ENCODE data around the gene FAM200C. TPM values are rescaled to one million over a fixed set of nuclear protein-coding genes. Genes with fewer than 3 reads are reported as not detected.

Gene FAM200C
- total RNA-seq, 4 donors from 2014 or later = 3.5 to 9.5 (median 6.8) TPM

- no peak overlapping the region for H3K4me3 ChIP-seq
- H3K36me3 ChIP-seq = no peaks in the 10 kb centered on the region
- no peaks in the 10 kb centered on the region for H3K27me3 ChIP-seq
- 63% methylated on average over 1 of the region's 1 CpG for WGBS, 2 donors (ENCODE audit: low coverage in 1 of 2)
- TF ChIP-seq, protein P1, sequence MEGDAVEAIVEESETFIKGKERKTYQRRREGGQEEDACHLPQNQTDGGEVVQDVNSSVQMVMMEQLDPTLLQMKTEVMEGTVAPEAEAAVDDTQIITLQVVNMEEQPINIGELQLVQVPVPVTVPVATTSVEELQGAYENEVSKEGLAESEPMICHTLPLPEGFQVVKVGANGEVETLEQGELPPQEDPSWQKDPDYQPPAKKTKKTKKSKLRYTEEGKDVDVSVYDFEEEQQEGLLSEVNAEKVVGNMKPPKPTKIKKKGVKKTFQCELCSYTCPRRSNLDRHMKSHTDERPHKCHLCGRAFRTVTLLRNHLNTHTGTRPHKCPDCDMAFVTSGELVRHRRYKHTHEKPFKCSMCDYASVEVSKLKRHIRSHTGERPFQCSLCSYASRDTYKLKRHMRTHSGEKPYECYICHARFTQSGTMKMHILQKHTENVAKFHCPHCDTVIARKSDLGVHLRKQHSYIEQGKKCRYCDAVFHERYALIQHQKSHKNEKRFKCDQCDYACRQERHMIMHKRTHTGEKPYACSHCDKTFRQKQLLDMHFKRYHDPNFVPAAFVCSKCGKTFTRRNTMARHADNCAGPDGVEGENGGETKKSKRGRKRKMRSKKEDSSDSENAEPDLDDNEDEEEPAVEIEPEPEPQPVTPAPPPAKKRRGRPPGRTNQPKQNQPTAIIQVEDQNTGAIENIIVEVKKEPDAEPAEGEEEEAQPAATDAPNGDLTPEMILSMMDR (IDR thresholded peaks at IDR 0.05) = no peak
- no peak for TF ChIP-seq EP300 (IDR thresholded peaks at IDR 0.05)
- no peak for TF ChIP-seq POLR2AphosphoS5 (IDR thresholded peaks at IDR 0.05)
- TF ChIP-seq POLR2A (IDR thresholded peaks at IDR 0.05) = no peak
- no peaks in the 10 kb centered on the region for H3K9me3 ChIP-seq
- H3K27ac ChIP-seq = no peak overlapping the region
- H3K4me1 ChIP-seq = peaks cover 0 to 3% (median 0%) of the 10 kb centered on the region in 3 donors
- no peak for ATAC-seq
Observed at GRCh38 chr5:160444407-160444806, 44.6 kb upstream of the FAM200C start.

DNA sequence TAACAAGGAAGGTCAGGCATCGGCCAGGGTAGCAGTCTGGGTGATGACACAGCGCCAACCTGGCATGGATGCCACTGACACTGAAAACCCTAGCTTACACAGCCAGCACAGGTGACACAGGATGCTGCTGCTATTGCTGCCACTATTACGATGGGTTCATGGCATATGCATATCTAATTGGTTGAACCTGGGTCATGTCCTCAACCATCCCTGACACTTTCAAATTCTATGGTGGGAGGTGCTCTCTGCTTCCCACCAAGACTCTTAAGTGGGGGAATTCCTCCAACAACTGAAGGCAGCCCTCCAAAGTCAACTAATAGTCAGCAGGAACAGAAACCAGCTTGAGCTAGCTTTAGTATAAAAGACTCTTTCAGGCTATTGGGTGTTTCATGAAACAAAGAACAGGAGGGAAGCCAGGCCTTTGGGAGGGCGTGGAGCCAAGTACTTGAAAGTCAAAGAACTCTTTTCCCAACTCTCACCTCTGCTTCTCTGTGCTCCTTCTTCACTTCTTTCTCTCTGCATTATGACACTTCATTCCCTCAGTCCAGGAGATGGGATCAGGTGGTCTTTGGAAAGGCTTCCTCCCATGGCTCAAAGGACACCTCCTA is 43.1 kb upstream of the FAM200C start:
- H3K27me3 ChIP-seq = no peaks in the 10 kb centered on the region
- H3K4me3 ChIP-seq = no peak overlapping the region
- peaks cover 0 to 16% (median 0%) of the 10 kb centered on the region in 3 donors for H3K4me1 ChIP-seq
- ATAC-seq = no peak
- WGBS, 2 donors (ENCODE audit: low coverage in 1 of 2) = 62 to 70% methylated on average over 3 of the region's 4 CpGs
- H3K27ac ChIP-seq = no peak overlapping the region
- TF ChIP-seq POLR2A (IDR thresholded peaks at IDR 0.05) (no peak), POLR2AphosphoS5 (IDR thresholded peaks at IDR 0.05) (no peak), EP300 (IDR thresholded peaks at IDR 0.05) (no peak)
- TF ChIP-seq, protein P1 (IDR thresholded peaks at IDR 0.05) = no peak
- H3K9me3 ChIP-seq = no peaks in the 10 kb centered on the region
- H3K36me3 ChIP-seq = no peaks in the 10 kb centered on the region

DNA sequence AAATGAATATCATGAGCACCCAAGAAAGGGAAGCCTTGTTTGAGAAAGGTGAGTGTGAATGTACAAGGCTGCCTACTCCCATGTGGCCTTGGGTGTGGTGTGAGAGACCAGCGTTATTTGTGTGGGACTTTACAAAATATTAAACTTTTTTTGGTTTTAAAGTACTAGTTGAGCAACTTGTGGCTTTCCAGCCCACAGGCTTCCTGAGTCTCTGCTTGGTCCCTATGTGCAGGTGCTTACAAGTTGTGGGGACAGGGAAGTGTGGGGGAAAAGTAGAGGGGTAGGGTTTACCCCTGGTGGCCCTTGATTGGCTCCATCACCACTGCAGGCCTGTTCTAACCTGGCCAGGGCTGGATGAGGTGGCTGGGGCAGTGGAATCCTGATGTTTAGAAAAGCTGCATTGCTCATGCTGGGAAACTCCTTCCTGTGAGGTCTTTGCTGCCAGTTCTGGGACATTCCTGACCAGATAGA is 41.5 kb upstream of the FAM200C start:
- no peak overlapping the region for H3K27ac ChIP-seq
- ATAC-seq = no peak
- peaks cover 0 to 16% (median 0%) of the 10 kb centered on the region in 3 donors for H3K4me1 ChIP-seq
- H3K4me3 ChIP-seq = no peak overlapping the region
- H3K27me3 ChIP-seq = peaks cover 1% of the 10 kb centered on the region
- WGBS, 2 donors (ENCODE audit: low coverage in 1 of 2) = 38 to 71% methylated on average over 1 of the region's 1 CpG
- H3K9me3 ChIP-seq = no peaks in the 10 kb centered on the region
- TF ChIP-seq POLR2AphosphoS5 (IDR thresholded peaks at IDR 0.05) (no peak), EP300 (IDR thresholded peaks at IDR 0.05) (no peak), POLR2A (IDR thresholded peaks at IDR 0.05) (no peak)
- TF ChIP-seq, protein P1 (IDR thresholded peaks at IDR 0.05) = no peak
- no peaks in the 10 kb centered on the region for H3K36me3 ChIP-seq

- peaks cover 0 to 16% (median 0%) of the 10 kb centered on the region in 3 donors for H3K4me1 ChIP-seq
- peak overlapping the region in 1 of 4 donors; percentile 59 for H3K27ac ChIP-seq
- peak overlapping the region; percentile 48 to 65 for H3K4me3 ChIP-seq
- peaks cover 6% of the 10 kb centered on the region for H3K27me3 ChIP-seq
- TF ChIP-seq, protein P1 (IDR thresholded peaks at IDR 0.05) = peak; percentile 79 to 97 (median 92)
- no peak for TF ChIP-seq POLR2AphosphoS5 (IDR thresholded peaks at IDR 0.05)
- ATAC-seq = peak; percentile 89
- 0 to 3% methylated on average over 3 to 7 of the region's 11 CpGs for WGBS, 2 donors (ENCODE audit: low coverage in 1 of 2)
- no peaks in the 10 kb centered on the region for H3K9me3 ChIP-seq
- H3K36me3 ChIP-seq = no peaks in the 10 kb centered on the region
Observed at GRCh38 chr5:160439205-160439600, 39.3 kb upstream of the FAM200C start.

All from gastroesophageal sphincter (tissue), 4 donors.